Measurements from ENCODE around the gene SULT1B1.

- TF ChIP-seq CTCF (IDR thresholded peaks at IDR 0.05; ENCODE audit: low read length) = no peak
- no peak for TF ChIP-seq EZH2 (IDR thresholded peaks at IDR 0.05; ENCODE audit: borderline replicate concordance, low read length)
Measured at GRCh38 chr4:69735119-69735518, 25.3 kb downstream of the SULT1B1 start.

All from OCI-LY1 (cell line).